GM12874 (cell line): ENCODE measurements around the gene MSI1.
A peak's percentile ranks its signal among the peaks of the same experiment; 100 is the strongest.

Source experiments
- CTCF ChIP-seq: IDR thresholded peaks from 2 replicates; pipeline ENCODE4 v1.5.1; 2011; ENCODE audit warnings: low read depth, mild to moderate bottlenecking, control low read depth, low read length, moderate library complexity; ENCODE audit not compliant: insufficient read depth

The MSI1 gene

GRCh38 chr12:120324841-120325417 lies 44.0 kb downstream of the MSI1 start:
- TF ChIP-seq CTCF, result no peak

- TF ChIP-seq CTCF, result no peak
Observed at GRCh38 chr12:120323772-120324171, 45.2 kb downstream of the MSI1 start.

- no peak for TF ChIP-seq CTCF
Observed at GRCh38 chr12:120321382-120322202, 47.4 kb downstream of the MSI1 start.

- peak; percentile 62 for TF ChIP-seq CTCF
Observed at GRCh38 chr12:120317224-120318105, 51.5 kb downstream of the MSI1 start.

- TF ChIP-seq CTCF, result no peak
Observed at GRCh38 chr12:120316798-120317223, 52.2 kb downstream of the MSI1 start.

DNA sequence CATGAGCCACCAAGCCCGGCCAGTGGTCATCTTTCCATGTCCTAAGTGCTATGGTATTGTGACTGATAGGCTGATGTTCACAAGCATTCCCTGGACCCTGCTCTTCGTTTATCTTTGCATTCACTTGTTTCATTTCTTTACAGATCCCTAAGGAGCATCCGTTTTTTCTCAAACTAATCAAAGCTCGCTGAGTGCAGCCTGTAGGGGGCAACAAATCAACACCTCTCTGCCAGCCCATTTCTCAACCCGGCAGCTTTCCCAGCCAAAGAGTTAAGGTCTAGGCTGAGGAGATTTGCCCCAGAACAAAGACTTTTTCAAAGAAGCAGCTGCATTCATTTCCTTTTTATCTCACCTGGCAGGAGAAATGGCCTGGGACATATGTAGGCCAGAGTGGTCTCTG lies 54.7 kb downstream of the MSI1 start:
- TF ChIP-seq CTCF, result peak; percentile 33
